Activated CD4-positive, alpha-beta T cell treated with anti-CD3 and anti-CD28 coated beads for 36 hours (primary cell): Measurements from ENCODE around the gene GPX7. TPM values are rescaled to one million over a fixed set of nuclear protein-coding genes. Genes with fewer than 3 reads are reported as not detected.
A peak's percentile ranks its signal among the peaks of the same experiment; 100 is the strongest.
"Not testable (repeated sequence)": the region's sequence is repeated elsewhere in the genome, so short reads cannot be mapped to it uniquely, and the experiment has no call there.

ENCODE experiments used
- ATAC-seq: fragments of 200-7000 bp; cut with Tn5 transposase; one replicate; pipeline ENCODE4 v1.10.0; 2021; ENCODE audit warnings: mild to moderate bottlenecking, moderate library complexity
- CTCF ChIA-PET: fragments of 350-600 bp; sonication (Branson Sonifier 250); formaldehyde crosslinking; loops from one replicate; lab custom pipeline; 2021; ENCODE audit warnings: antibody characterized with exemption; lab: Charles Lee
- POLR2A ChIA-PET: fragments of 350-600 bp; sonication (Branson Sonifier 250); formaldehyde crosslinking; loops from one replicate; lab custom pipeline; 2021; ENCODE audit warnings: antibody characterized with exemption, inconsistent platforms; lab: Charles Lee
- DNase-seq: peaks from one replicate; pipeline ENCODE4 v3.0.0-alpha.2; 2020
- H3K27ac Mint-ChIP-seq: one replicate; pipeline ENCODE4 v1.8.0; 2021; ENCODE audit warnings: mixed read lengths
- H3K27me3 Mint-ChIP-seq: one replicate; pipeline ENCODE4 v1.8.0; 2021; ENCODE audit warnings: mixed read lengths
- H3K36me3 Mint-ChIP-seq: one replicate; pipeline ENCODE4 v1.8.0; 2021; ENCODE audit warnings: low read depth, mixed read lengths
- H3K4me1 Mint-ChIP-seq: one replicate; pipeline ENCODE4 v1.8.0; 2021; ENCODE audit warnings: mixed read lengths
- H3K4me3 Mint-ChIP-seq: one replicate; pipeline ENCODE4 v1.8.0; 2021; ENCODE audit warnings: mild to moderate bottlenecking, moderate library complexity, mixed read lengths
- H3K9me3 Mint-ChIP-seq: one replicate; pipeline ENCODE4 v1.8.0; 2021; ENCODE audit warnings: low read depth, mixed read lengths
- intact Hi-C, 2 experiments: fragments of 100-400 bp; cut with DNase I in 1 of 2; cut with micrococcal nuclease in 1 of 2; formaldehyde crosslinking; loops; one replicate each; pipeline versions ENCODE4 v1.14.2 to v1.15.1; 2022 to 2024; cut with DNase I, micrococcal nuclease
- total RNA-seq, 2 experiments: library from RNA; stranded (reverse); gene quantifications; one replicate each; pipeline ENCODE4 v1.2.3, GENCODE V29; 2021

Gene GPX7
- total RNA-seq, 2 experiments from 2014 or later: 19.0 to 23.1 TPM

GRCh38 chr1:52567943-52568342, 34.2 kb upstream of the GPX7 start:
- intact Hi-C loops: no loop called here
- POLR2A ChIA-PET: interaction anchor here (1.4 kb wide), 1 partner anchor 15 kb away, joined by 4 read pairs; the partner anchor contains the start of gene TUT4
- ATAC-seq: peak; percentile 30

GRCh38 chr1:52569449-52570210, 32.5 kb upstream of the GPX7 start:
- no peaks in the 10 kb centered on the region for H3K9me3 Mint-ChIP-seq
- peaks cover 19% of the 10 kb centered on the region for H3K4me1 Mint-ChIP-seq
- no peak for ATAC-seq
- no peak overlapping the region for H3K4me3 Mint-ChIP-seq
- H3K36me3 Mint-ChIP-seq: no peaks in the 10 kb centered on the region
- CTCF ChIA-PET: no interaction called here
- POLR2A ChIA-PET: no interaction called here
- intact Hi-C loops: no loop called here
- H3K27ac Mint-ChIP-seq: no peak overlapping the region
- no peaks in the 10 kb centered on the region for H3K27me3 Mint-ChIP-seq
- DNase-seq: no peak

More at GRCh38 chr1:52567943-52568342, 34.2 kb upstream of the GPX7 start:
- Mint-ChIP-seq H3K9me3 (no peaks in the 10 kb centered on the region), H3K4me1 (peaks cover 15% of the 10 kb centered on the region), H3K27ac (no peak overlapping the region), H3K27me3 (no peaks in the 10 kb centered on the region), H3K36me3 (no peaks in the 10 kb centered on the region), H3K4me3 (no peak overlapping the region)
- CTCF ChIA-PET: interaction anchor here (0.7 to 1.4 kb wide), 3 partner anchors 73 to 378 kb away, joined by 3 to 5 read pairs (median 4); no protein-coding TSS in a partner anchor
- no peak for DNase-seq

- peak; percentile 14 for DNase-seq
- H3K4me1 Mint-ChIP-seq: peaks cover 21% of the 10 kb centered on the region
- CTCF ChIA-PET: no interaction called here
- H3K27ac Mint-ChIP-seq: no peak overlapping the region
- ATAC-seq: peak; percentile 71
- H3K36me3 Mint-ChIP-seq: no peaks in the 10 kb centered on the region
- no peak overlapping the region for H3K4me3 Mint-ChIP-seq
- POLR2A ChIA-PET: no interaction called here
- no peaks in the 10 kb centered on the region for H3K27me3 Mint-ChIP-seq
- intact Hi-C loops: no loop called here
- no peaks in the 10 kb centered on the region for H3K9me3 Mint-ChIP-seq
These were observed 30.4 kb upstream of the GPX7 start for GRCh38 chr1:52571783-52572182.

GRCh38 chr1:52572387-52572786, 29.8 kb upstream of the GPX7 start:
- intact Hi-C loops: no loop called here
- no peak overlapping the region for H3K4me3 Mint-ChIP-seq
- no peaks in the 10 kb centered on the region for H3K9me3 Mint-ChIP-seq
- no peak for ATAC-seq
- no peak overlapping the region for H3K27ac Mint-ChIP-seq
- DNase-seq: no peak
- H3K36me3 Mint-ChIP-seq: no peaks in the 10 kb centered on the region
- H3K27me3 Mint-ChIP-seq: no peaks in the 10 kb centered on the region
- H3K4me1 Mint-ChIP-seq: peaks cover 21% of the 10 kb centered on the region
- ChIA-PET POLR2A (no interaction called here), CTCF (no interaction called here)

GRCh38 chr1:52574594-52574993, 27.6 kb upstream of the GPX7 start:
- H3K27me3 Mint-ChIP-seq: no peaks in the 10 kb centered on the region
- H3K9me3 Mint-ChIP-seq: no peaks in the 10 kb centered on the region
- H3K4me1 Mint-ChIP-seq: peaks cover 16% of the 10 kb centered on the region
- intact Hi-C loops: no loop called here
- DNase-seq: no peak
- ChIA-PET POLR2A (no interaction called here), CTCF (no interaction called here)
- no peaks in the 10 kb centered on the region for H3K36me3 Mint-ChIP-seq
- ATAC-seq: peak; percentile 74
- H3K4me3 Mint-ChIP-seq: no peak overlapping the region
- no peak overlapping the region for H3K27ac Mint-ChIP-seq

GRCh38 chr1:52576074-52576473, 26.1 kb upstream of the GPX7 start:
- peaks cover 16% of the 10 kb centered on the region for H3K4me1 Mint-ChIP-seq
- H3K27ac Mint-ChIP-seq: no peak overlapping the region
- H3K36me3 Mint-ChIP-seq: no peaks in the 10 kb centered on the region
- H3K9me3 Mint-ChIP-seq: no peaks in the 10 kb centered on the region
- CTCF ChIA-PET: interaction anchor here (1.2 kb wide), 1 partner anchor 84 kb away, joined by 3 read pairs; no protein-coding TSS in a partner anchor
- no peaks in the 10 kb centered on the region for H3K27me3 Mint-ChIP-seq
- DNase-seq (no peak), ATAC-seq (no peak)
- intact Hi-C loops: no loop called here
- no peak overlapping the region for H3K4me3 Mint-ChIP-seq
- POLR2A ChIA-PET: no interaction called here

- H3K36me3 Mint-ChIP-seq, H3K4me3 Mint-ChIP-seq, CTCF ChIA-PET, H3K27me3 Mint-ChIP-seq, intact Hi-C loops, ATAC-seq, H3K27ac Mint-ChIP-seq, DNase-seq, POLR2A ChIA-PET, H3K9me3 Mint-ChIP-seq: not testable (repeated sequence)
- H3K4me1 Mint-ChIP-seq: peaks cover 16% of the 10 kb centered on the region
These were observed 24.1 kb upstream of the GPX7 start for GRCh38 chr1:52578066-52578465.

- ATAC-seq: no peak
- POLR2A ChIA-PET: no interaction called here
- peak overlapping the region; percentile 4 for H3K27ac Mint-ChIP-seq
These were observed 22.8 kb upstream of the GPX7 start for GRCh38 chr1:52579415-52579814.

GRCh38 chr1:52580283-52580682, 21.9 kb upstream of the GPX7 start:
- CTCF ChIA-PET: interaction anchor here (0.8 kb wide), 1 partner anchor 79 kb away, joined by 5 read pairs; no protein-coding TSS in a partner anchor
- Mint-ChIP-seq H3K36me3 (no peaks in the 10 kb centered on the region), H3K9me3 (no peaks in the 10 kb centered on the region), H3K27ac (no peak overlapping the region), H3K4me1 (peaks cover 10% of the 10 kb centered on the region), H3K4me3 (no peak overlapping the region), H3K27me3 (no peaks in the 10 kb centered on the region)
- POLR2A ChIA-PET: no interaction called here
- no peak for DNase-seq
- intact Hi-C loops: no loop called here
- no peak for ATAC-seq

More at GRCh38 chr1:52579415-52579814, 22.8 kb upstream of the GPX7 start:
- DNase-seq: no peak
- Mint-ChIP-seq H3K4me1 (peaks cover 13% of the 10 kb centered on the region), H3K27me3 (no peaks in the 10 kb centered on the region), H3K4me3 (no peak overlapping the region), H3K36me3 (no peaks in the 10 kb centered on the region), H3K9me3 (no peaks in the 10 kb centered on the region)
- intact Hi-C loops: no loop called here
- CTCF ChIA-PET: interaction anchor here (0.8 to 0.9 kb wide), 2 partner anchors 14 to 80 kb away, joined by 3 to 5 read pairs; no protein-coding TSS in a partner anchor

- DNase-seq (no peak), ATAC-seq (no peak)
- Mint-ChIP-seq H3K27me3 (no peaks in the 10 kb centered on the region), H3K27ac (no peak overlapping the region), H3K36me3 (no peaks in the 10 kb centered on the region), H3K4me3 (no peak overlapping the region), H3K4me1 (peaks cover 10% of the 10 kb centered on the region), H3K9me3 (no peaks in the 10 kb centered on the region)
- ChIA-PET POLR2A (no interaction called here), CTCF (no interaction called here)
- intact Hi-C loops: no loop called here
These were observed 20.0 kb upstream of the GPX7 start for GRCh38 chr1:52582116-52582696.

- no peak overlapping the region for H3K4me3 Mint-ChIP-seq
- no peak overlapping the region for H3K27ac Mint-ChIP-seq
- intact Hi-C loops: no loop called here
- ChIA-PET CTCF (interaction anchor here (0.6 kb wide), 2 partner anchors 31 to 44 kb away, joined by 3 read pairs; no protein-coding TSS in a partner anchor), POLR2A (no interaction called here)
- ATAC-seq: no peak
- no peaks in the 10 kb centered on the region for H3K27me3 Mint-ChIP-seq
- no peaks in the 10 kb centered on the region for H3K4me1 Mint-ChIP-seq
- H3K9me3 Mint-ChIP-seq: no peaks in the 10 kb centered on the region
- DNase-seq: no peak
- no peaks in the 10 kb centered on the region for H3K36me3 Mint-ChIP-seq
These were observed 16.7 kb upstream of the GPX7 start for GRCh38 chr1:52585474-52585873.

- Mint-ChIP-seq H3K4me1 (no peaks in the 10 kb centered on the region), H3K4me3 (no peak overlapping the region), H3K9me3 (no peaks in the 10 kb centered on the region), H3K27me3 (no peaks in the 10 kb centered on the region), H3K36me3 (no peaks in the 10 kb centered on the region), H3K27ac (no peak overlapping the region)
- intact Hi-C loops: no loop called here
- no peak for ATAC-seq
- POLR2A ChIA-PET: no interaction called here
- CTCF ChIA-PET: no interaction called here
- DNase-seq: no peak
These were observed 14.1 kb upstream of the GPX7 start for GRCh38 chr1:52588027-52588426.
